Hepatocyte (in vitro differentiated cells): ENCODE measurements around the gene LSM8. TPM values are rescaled to one million over a fixed set of nuclear protein-coding genes. Genes with fewer than 3 reads are reported as not detected.
A peak's percentile ranks its signal among the peaks of the same experiment; 100 is the strongest.

Experiments
- DNase-seq: peaks from one replicate; pipeline ENCODE4 v3.0.0-alpha.2; 2016; ENCODE audit warnings: low spot score
- H2AFZ ChIP-seq: fragments of 200-600 bp; sonication (generic); 2 replicates; pipeline ENCODE4 v1.6.0; 2016; ENCODE audit warnings: antibody characterized with exemption, mild to moderate bottlenecking
- H3K27ac ChIP-seq: fragments of 200-600 bp; sonication (generic); 2 replicates; pipeline ENCODE4 v1.5.1; 2016; ENCODE audit warnings: mild to moderate bottlenecking
- H3K27me3 ChIP-seq: fragments of 200-600 bp; sonication (generic); 2 replicates; pipeline ENCODE4 v1.6.1; 2016
- H3K36me3 ChIP-seq: fragments of 200-600 bp; sonication (generic); replicated peaks from 2 replicates; pipeline ENCODE4 v1.5.1; 2016; ENCODE audit warnings: low read depth; ENCODE audit not compliant: insufficient read depth
- H3K4me1 ChIP-seq: fragments of 200-600 bp; sonication (generic); 2 replicates; pipeline ENCODE4 v1.5.1; 2016; ENCODE audit warnings: mild to moderate bottlenecking, moderate library complexity; ENCODE audit not compliant: insufficient read depth
- H3K4me2 ChIP-seq: fragments of 200-600 bp; sonication (generic); 2 replicates; pipeline ENCODE4 v1.6.0; 2016
- H3K4me3 ChIP-seq: fragments of 200-600 bp; sonication (generic); 2 replicates; pipeline ENCODE4 v1.5.1; 2016; ENCODE audit warnings: mild to moderate bottlenecking
- H3K79me2 ChIP-seq: fragments of 200-600 bp; sonication (generic); 2 replicates; pipeline ENCODE4 v1.6.0; 2017; ENCODE audit warnings: mild to moderate bottlenecking
- H3K9me2 ChIP-seq: fragments of 200-600 bp; sonication (generic); replicated peaks from 2 replicates; pipeline ENCODE4 v1.6.0; 2017; ENCODE audit warnings: mild to moderate bottlenecking; ENCODE audit not compliant: insufficient read depth
- H3K9me3 ChIP-seq: fragments of 200-600 bp; sonication (generic); 2 replicates; pipeline ENCODE4 v1.5.1; 2016; ENCODE audit warnings: low read depth, mild to moderate bottlenecking
- H4K20me1 ChIP-seq: fragments of 200-600 bp; sonication (generic); 2 replicates; pipeline ENCODE4 v1.6.0; 2016; ENCODE audit warnings: mild to moderate bottlenecking; ENCODE audit not compliant: insufficient read depth, poor library complexity, severe bottlenecking
- EZH2 ChIP-seq: fragments of 200-600 bp; sonication (generic); IDR thresholded peaks from 2 replicates; pipeline ENCODE4 v1.6.1; 2016; ENCODE audit warnings: antibody characterized with exemption, mild to moderate bottlenecking, borderline replicate concordance
- EZH2phosphoT487 ChIP-seq: fragments of 200-600 bp; sonication (generic); IDR thresholded peaks from one replicate; pipeline ENCODE4 v1.6.1; 2018; ENCODE audit warnings: antibody characterized with exemption, mild to moderate bottlenecking, low read depth, moderate library complexity; ENCODE audit not compliant: unreplicated experiment, severe bottlenecking
- WGBS: methylation state at CpG from one replicate; pipeline ENCODE4 v1.1.6; 2016; ENCODE audit warnings: low lambda C conversion rate; ENCODE audit errors: missing lambda C conversion rate; 5-methylcytosine and 5-hydroxymethylcytosine counted together
- polyA plus RNA-seq: library from polyadenylated mRNA; unstranded; fragments of >200 nt; fragmentation: Nextera tagmentation; extraction: Ambion mirVana; gene quantifications from 2 replicates; pipeline ENCODE4 v1.2.1, GENCODE V29; 2016
- total RNA-seq: library from RNA; depleted of rRNA; stranded (reverse); fragments of >200 nt; gene quantifications from 2 replicates; pipeline ENCODE4 v1.2.3, GENCODE V29; 2014
- TF ChIP-seq, protein P1 (sequence below): fragments of 200-600 bp; sonication (generic); IDR thresholded peaks from 2 replicates; pipeline ENCODE4 v1.5.1; 2016; ENCODE audit warnings: antibody characterized with exemption, mild to moderate bottlenecking; ENCODE audit not compliant: poor library complexity

The LSM8 gene
- total and polyA plus RNA-seq, 2 experiments from 2014 or later, result 34.4 to 43.9 TPM

- TF ChIP-seq EZH2, result no peak
- no peak for TF ChIP-seq EZH2phosphoT487
- TF ChIP-seq, protein P1, sequence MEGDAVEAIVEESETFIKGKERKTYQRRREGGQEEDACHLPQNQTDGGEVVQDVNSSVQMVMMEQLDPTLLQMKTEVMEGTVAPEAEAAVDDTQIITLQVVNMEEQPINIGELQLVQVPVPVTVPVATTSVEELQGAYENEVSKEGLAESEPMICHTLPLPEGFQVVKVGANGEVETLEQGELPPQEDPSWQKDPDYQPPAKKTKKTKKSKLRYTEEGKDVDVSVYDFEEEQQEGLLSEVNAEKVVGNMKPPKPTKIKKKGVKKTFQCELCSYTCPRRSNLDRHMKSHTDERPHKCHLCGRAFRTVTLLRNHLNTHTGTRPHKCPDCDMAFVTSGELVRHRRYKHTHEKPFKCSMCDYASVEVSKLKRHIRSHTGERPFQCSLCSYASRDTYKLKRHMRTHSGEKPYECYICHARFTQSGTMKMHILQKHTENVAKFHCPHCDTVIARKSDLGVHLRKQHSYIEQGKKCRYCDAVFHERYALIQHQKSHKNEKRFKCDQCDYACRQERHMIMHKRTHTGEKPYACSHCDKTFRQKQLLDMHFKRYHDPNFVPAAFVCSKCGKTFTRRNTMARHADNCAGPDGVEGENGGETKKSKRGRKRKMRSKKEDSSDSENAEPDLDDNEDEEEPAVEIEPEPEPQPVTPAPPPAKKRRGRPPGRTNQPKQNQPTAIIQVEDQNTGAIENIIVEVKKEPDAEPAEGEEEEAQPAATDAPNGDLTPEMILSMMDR, result no peak
- Histone ChIP-seq H3K4me1 (peaks cover 12% of the 10 kb centered on the region), H2AFZ (peak overlapping the region; percentile 70), H3K4me3 (peak overlapping the region; percentile 42), H3K36me3 (no peaks in the 10 kb centered on the region), H3K9me2 (no peaks in the 10 kb centered on the region), H3K27me3 (no peaks in the 10 kb centered on the region), H3K27ac (peak overlapping the region; percentile 92), H4K20me1 (no peaks in the 10 kb centered on the region), H3K79me2 (peaks cover 36% of the 10 kb centered on the region), H3K9me3 (no peaks in the 10 kb centered on the region), H3K4me2 (peak overlapping the region; percentile 75)
- peak; percentile 16 for DNase-seq
- 2% methylated on average over 15 of the region's 15 CpGs for WGBS
Measured at GRCh38 chr7:118183428-118183785, 557 bp upstream of the LSM8 start.

- Histone ChIP-seq H3K36me3 (no peaks in the 10 kb centered on the region), H2AFZ (peak overlapping the region; percentile 46), H3K9me2 (no peaks in the 10 kb centered on the region), H3K27me3 (no peaks in the 10 kb centered on the region), H3K4me3 (peak overlapping the region; percentile 57), H3K27ac (peak overlapping the region; percentile 90), H4K20me1 (no peaks in the 10 kb centered on the region), H3K4me2 (peak overlapping the region; percentile 77), H3K9me3 (no peaks in the 10 kb centered on the region), H3K79me2 (peaks cover 37% of the 10 kb centered on the region), H3K4me1 (peaks cover 12% of the 10 kb centered on the region)
- WGBS, result 11% methylated on average over 10 of the region's 10 CpGs
- DNase-seq, result no peak
- TF ChIP-seq, protein P1, result no peak
- TF ChIP-seq EZH2 (no peak), EZH2phosphoT487 (no peak)
Measured at GRCh38 chr7:118184565-118184940, 589 bp downstream of the LSM8 start.

DNA sequence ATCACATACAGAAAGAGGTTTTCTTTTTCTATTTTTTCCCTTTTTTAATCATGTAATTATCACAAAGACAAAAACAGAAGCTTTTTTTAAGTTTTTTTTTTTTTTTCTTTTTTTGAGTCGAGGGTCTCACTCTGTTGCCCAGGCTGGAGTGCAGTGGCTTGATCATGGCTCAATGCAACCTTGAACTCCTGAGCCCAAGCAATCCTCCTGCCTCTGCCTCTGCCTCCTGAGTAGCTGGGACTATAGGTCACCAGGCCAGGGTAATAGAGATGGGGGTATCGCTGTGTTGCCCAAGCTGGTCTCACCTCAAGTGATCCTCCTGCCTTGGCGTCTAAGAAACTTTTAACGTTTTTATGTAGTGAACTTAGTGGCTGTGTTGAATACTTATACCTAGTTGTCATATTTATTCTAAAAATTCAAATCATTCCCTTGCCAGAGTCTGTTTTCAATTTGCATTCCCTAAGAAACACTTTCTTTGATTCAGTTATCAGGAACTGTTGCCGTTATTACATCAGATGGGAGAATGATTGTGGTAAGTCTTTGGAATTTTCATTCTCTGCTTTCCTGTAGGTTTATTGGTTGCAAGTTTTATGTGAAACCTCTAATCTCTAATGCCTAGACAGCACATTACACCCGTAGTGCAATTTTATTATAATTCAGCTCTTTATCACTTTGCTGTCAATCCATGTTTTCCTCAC lies 1.3 kb downstream of the LSM8 start:
- H3K79me2 ChIP-seq, result peaks cover 37% of the 10 kb centered on the region
- no peak overlapping the region for H3K27ac ChIP-seq
- H4K20me1 ChIP-seq, result no peaks in the 10 kb centered on the region
- no peak overlapping the region for H2AFZ ChIP-seq
- H3K36me3 ChIP-seq, result no peaks in the 10 kb centered on the region
- no peaks in the 10 kb centered on the region for H3K27me3 ChIP-seq
- peak overlapping the region; percentile 57 for H3K4me3 ChIP-seq
- 74% methylated on average over 6 of the region's 6 CpGs for WGBS
- no peak for TF ChIP-seq EZH2
- no peak for TF ChIP-seq EZH2phosphoT487
- TF ChIP-seq, protein P1, result no peak
- no peak for DNase-seq
- H3K4me2 ChIP-seq, result peak overlapping the region; percentile 77
- peaks cover 12% of the 10 kb centered on the region for H3K4me1 ChIP-seq
- no peaks in the 10 kb centered on the region for H3K9me3 ChIP-seq
- no peaks in the 10 kb centered on the region for H3K9me2 ChIP-seq
